ENCODE results near the gene BAG3. TPM values are rescaled to one million over a fixed set of nuclear protein-coding genes. Genes with fewer than 3 reads are reported as not detected.

BAG3 gene
- total and polyA plus RNA-seq, 3 donors from 2014 or later, result 36.7 to 50.3 (median 44.8) TPM

DNA sequence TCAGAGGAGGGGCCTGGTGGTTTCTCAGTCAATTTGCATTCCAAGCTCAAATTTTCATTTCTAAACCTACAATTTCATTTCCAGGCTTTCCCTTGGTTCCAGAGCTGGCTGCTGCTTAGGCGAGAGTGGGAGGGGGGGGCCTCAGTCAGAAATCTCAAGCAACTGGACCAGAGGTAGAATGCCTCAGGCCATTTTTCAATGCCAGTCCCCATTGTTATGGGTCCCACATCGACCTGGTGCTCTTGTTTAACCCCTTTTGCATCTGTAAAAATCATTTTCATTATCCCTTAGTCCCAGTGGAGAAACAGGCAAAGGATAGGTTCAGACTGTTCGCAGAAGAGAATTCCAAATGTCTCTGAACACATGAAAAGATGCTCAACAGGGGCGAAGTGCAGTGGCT, 13.5 kb upstream of the BAG3 start:
- 81 to 85% methylated on average over 4 of the region's 4 CpGs for WGBS, 2 donors
- H3K9me3 ChIP-seq, result no peaks in the 10 kb centered on the region
- DNase-seq, result no peak
- no peaks in the 10 kb centered on the region for H3K36me3 ChIP-seq (ENCODE audit: low read depth, missing control alignments)
- H3K27ac ChIP-seq, result no peak overlapping the region
- intact Hi-C loops (cut with DNase I; ENCODE audit: low total_unique reads), result no loop called here
- no peak overlapping the region for H3K4me3 ChIP-seq
- H3K27me3 ChIP-seq, result no peaks in the 10 kb centered on the region
- TF ChIP-seq, protein P1, sequence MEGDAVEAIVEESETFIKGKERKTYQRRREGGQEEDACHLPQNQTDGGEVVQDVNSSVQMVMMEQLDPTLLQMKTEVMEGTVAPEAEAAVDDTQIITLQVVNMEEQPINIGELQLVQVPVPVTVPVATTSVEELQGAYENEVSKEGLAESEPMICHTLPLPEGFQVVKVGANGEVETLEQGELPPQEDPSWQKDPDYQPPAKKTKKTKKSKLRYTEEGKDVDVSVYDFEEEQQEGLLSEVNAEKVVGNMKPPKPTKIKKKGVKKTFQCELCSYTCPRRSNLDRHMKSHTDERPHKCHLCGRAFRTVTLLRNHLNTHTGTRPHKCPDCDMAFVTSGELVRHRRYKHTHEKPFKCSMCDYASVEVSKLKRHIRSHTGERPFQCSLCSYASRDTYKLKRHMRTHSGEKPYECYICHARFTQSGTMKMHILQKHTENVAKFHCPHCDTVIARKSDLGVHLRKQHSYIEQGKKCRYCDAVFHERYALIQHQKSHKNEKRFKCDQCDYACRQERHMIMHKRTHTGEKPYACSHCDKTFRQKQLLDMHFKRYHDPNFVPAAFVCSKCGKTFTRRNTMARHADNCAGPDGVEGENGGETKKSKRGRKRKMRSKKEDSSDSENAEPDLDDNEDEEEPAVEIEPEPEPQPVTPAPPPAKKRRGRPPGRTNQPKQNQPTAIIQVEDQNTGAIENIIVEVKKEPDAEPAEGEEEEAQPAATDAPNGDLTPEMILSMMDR (IDR thresholded peaks at IDR 0.05), result no peak
- no peak for TF ChIP-seq POLR2A (IDR thresholded peaks at IDR 0.05)
- peaks cover 3% of the 10 kb centered on the region for H3K4me1 ChIP-seq

DNA sequence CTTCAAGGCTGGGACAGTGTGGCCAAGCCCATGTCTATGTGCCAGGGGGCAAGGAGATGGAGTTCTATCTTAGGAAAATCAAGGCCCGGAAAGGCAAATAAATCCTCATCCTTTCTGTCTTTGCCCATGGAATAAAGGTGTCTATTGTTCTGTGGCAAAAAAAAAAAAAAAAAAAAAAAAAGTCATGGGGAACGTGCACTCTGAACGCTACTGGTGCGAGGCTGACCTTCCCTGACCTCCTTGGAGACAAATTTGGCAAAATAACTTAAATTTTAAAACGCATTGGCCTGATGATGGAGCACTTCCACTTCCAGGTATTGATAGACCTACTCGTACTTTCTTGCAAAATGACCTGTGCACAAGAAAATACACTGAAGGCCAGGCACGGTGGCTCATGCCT, 12.2 kb upstream of the BAG3 start:
- 74 to 82% methylated on average over 7 of the region's 7 CpGs for WGBS, 2 donors
- Histone ChIP-seq H3K36me3 (ENCODE audit: low read depth, missing control alignments) (no peaks in the 10 kb centered on the region), H3K4me3 (no peak overlapping the region), H3K9me3 (no peaks in the 10 kb centered on the region), H3K4me1 (no peaks in the 10 kb centered on the region), H3K27ac (no peak overlapping the region), H3K27me3 (no peaks in the 10 kb centered on the region)
- TF ChIP-seq, protein P1 (IDR thresholded peaks at IDR 0.05), result no peak
- TF ChIP-seq POLR2A (IDR thresholded peaks at IDR 0.05), result no peak
- intact Hi-C loops (cut with DNase I; ENCODE audit: low total_unique reads), result no loop called here
- no peak for DNase-seq

DNA sequence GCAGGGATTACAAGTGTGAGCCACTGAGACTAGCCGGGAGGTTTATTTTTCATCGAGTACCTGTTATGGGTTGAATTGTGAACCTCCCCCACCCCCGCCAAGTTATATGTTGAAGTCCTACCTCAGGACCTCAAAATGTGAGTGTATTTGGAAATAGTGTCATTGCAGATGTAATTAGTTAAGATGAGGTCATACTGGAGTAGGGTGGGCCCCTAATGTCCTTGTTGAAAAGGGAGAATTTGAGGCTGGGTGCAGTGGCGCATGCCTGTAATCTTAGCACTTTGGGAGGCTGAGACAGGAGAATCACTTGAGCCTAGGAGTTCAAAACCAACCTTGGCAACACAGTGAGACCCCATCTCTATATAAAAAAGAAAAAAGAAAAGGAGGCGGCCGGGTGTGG, 10.8 kb upstream of the BAG3 start:
- no peak for TF ChIP-seq POLR2A (IDR thresholded peaks at IDR 0.05)
- TF ChIP-seq, protein P1 (IDR thresholded peaks at IDR 0.05), result no peak
- intact Hi-C loops (cut with DNase I; ENCODE audit: low total_unique reads), result no loop called here
- no peak for DNase-seq
- no peak overlapping the region for H3K4me3 ChIP-seq
- H3K27ac ChIP-seq, result no peak overlapping the region
- no peaks in the 10 kb centered on the region for H3K36me3 ChIP-seq (ENCODE audit: low read depth, missing control alignments)
- no peaks in the 10 kb centered on the region for H3K9me3 ChIP-seq
- no peaks in the 10 kb centered on the region for H3K4me1 ChIP-seq
- H3K27me3 ChIP-seq, result no peaks in the 10 kb centered on the region
- 88 to 96% methylated on average over 6 of the region's 6 CpGs for WGBS, 2 donors

DNA sequence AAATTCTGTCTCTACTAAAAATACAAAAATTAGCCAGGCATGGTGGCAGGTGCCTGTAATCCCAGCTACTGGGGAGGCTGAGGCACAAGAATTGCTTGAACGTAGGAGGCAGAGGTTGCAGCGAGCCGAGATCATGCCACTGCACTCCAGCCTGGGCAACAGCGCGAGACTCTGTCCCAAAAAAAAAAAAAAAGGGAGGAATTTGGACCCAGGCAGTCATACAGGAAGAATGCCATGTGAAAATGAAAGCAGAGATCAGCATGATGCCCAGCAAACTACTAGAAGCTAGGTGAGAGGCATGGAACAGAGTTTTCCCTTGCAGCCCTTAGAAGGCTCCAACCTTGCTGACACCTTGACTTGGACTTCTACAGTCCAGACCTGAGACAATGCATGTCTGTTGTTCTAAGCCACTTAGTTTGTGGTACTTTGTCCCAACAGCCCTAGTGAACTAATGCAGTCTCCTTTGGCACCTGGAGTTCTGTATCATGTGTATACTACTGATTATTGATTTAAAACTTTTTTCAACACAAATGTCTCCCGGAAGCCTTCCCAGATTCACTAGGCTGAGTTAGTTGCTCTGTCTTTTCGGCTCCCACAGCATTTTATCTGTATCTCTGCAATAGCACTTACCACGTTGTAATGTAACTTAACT, 10.2 kb upstream of the BAG3 start:
- Histone ChIP-seq H3K4me3 (no peak overlapping the region), H3K27ac (no peak overlapping the region), H3K9me3 (no peaks in the 10 kb centered on the region), H3K36me3 (ENCODE audit: low read depth, missing control alignments) (no peaks in the 10 kb centered on the region), H3K27me3 (no peaks in the 10 kb centered on the region), H3K4me1 (no peaks in the 10 kb centered on the region)
- no peak for DNase-seq
- 78 to 82% methylated on average over 8 of the region's 8 CpGs for WGBS, 2 donors
- intact Hi-C loops (cut with DNase I; ENCODE audit: low total_unique reads), result no loop called here
- TF ChIP-seq, protein P1 (IDR thresholded peaks at IDR 0.05), result no peak
- TF ChIP-seq POLR2A (IDR thresholded peaks at IDR 0.05), result no peak

DNA sequence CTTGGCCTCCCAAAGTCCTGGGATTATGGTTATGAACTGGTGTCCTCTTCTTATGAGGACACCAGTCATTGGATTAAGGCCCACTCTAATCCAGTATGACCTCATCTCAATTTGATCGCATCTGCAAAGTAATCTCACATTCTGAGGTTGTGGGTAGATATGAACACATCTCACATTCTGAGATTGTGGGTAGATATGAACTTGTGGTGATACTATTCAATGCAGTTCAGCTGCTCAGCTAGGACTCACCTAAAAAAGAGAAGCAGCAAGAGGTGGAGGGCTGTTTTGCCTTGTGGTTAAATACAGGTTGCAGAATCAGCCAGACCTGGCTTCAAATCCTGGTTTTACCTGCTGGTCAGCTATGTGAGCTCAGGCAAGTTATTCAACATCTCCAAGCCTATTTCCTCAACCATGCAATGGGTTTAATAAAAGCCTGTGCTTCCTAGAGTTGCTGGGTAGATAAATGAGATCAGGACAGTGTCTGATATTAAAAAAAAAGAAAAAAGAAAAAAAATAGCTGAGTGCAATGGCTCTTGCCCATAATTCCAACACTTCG, 8.5 kb upstream of the BAG3 start:
- Histone ChIP-seq H3K9me3 (no peaks in the 10 kb centered on the region), H3K36me3 (ENCODE audit: low read depth, missing control alignments) (no peaks in the 10 kb centered on the region), H3K4me1 (no peaks in the 10 kb centered on the region), H3K27ac (no peak overlapping the region), H3K4me3 (no peak overlapping the region), H3K27me3 (no peaks in the 10 kb centered on the region)
- intact Hi-C loops (cut with DNase I; ENCODE audit: low total_unique reads), result no loop called here
- DNase-seq, result no peak
- WGBS, 2 donors, result 96 to 97% methylated on average over 2 of the region's 2 CpGs
- no peak for TF ChIP-seq POLR2A (IDR thresholded peaks at IDR 0.05)
- TF ChIP-seq, protein P1 (IDR thresholded peaks at IDR 0.05), result no peak
